C4-2B (cell line): ENCODE measurements around the gene IL37.

ENCODE experiments used
- CTCF ChIP-seq: fragments of 450-650 bp; conservative IDR thresholded peaks from 2 replicates; pipeline ENCODE4 v1.5.1; 2017; ENCODE audit warnings: mild to moderate bottlenecking
- ZFX ChIP-seq: fragments of 450-650 bp; IDR thresholded peaks from 2 replicates; pipeline ENCODE4 v1.6.1; 2017

DNA sequence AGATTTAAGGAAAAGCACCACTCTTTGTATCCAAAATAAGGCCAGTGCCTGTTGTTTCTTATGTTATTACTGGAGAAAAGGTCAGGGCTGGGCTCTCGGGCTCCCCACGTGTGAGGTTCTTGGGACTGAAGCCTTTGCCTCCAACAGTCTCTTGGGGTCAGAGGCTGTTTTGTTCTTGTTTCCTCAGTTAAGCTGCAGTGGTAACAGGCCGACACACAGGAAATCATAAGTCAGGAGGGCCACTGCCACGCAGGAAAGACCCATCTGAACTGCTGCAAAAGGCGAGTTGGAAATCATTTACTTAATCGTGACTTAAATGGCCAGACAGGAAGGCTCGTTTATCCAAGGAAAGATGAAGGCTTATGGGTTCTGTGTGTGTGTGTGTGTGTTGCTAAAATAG lies 30.3 kb upstream of the IL37 start:
- no peak for TF ChIP-seq CTCF
- no peak for TF ChIP-seq ZFX
